ENCODE measurements around the gene SLC9A2.

DNA sequence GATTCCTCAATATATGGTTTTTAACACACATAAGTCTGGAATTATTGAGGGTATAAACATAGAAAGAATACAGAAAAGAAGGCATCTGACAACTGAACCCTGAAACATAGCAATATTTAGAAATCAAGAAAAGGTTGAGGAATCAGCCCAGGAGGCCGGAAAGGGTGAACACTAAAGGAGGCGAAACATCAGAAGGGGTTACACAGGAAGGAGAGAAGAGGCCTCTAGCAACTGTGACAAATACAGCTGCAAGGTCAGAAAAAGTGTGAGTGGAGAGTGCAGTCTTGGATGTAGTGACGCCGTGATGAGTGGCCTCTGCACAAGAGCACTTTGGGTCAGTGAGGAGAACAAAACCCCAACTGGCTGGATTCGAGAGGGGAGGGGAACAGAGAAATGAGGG, 70.7 kb downstream of the SLC9A2 start:
- no peak for TF ChIP-seq POLR2AphosphoS5 (IDR thresholded peaks at IDR 0.05; ENCODE audit: borderline replicate concordance, low read depth, low read length)
- TF ChIP-seq EZH2 (IDR thresholded peaks at IDR 0.05), result no peak

Data from SK-N-MC (cell line).